Panc1 (cell line): Measurements from ENCODE around the gene CHDH.

Experiments
- POLR2AphosphoS5 ChIP-seq: IDR thresholded peaks from 2 replicates; pipeline ENCODE4 v1.6.1; 2012; ENCODE audit warnings: mild to moderate bottlenecking, low read depth, low read length, moderate library complexity
- SIN3A ChIP-seq: IDR thresholded peaks from 2 replicates; pipeline ENCODE4 v1.6.1; 2012; ENCODE audit warnings: low read depth, mild to moderate bottlenecking, low read length, moderate library complexity, borderline replicate concordance; ENCODE audit not compliant: insufficient read depth
- TCF7L2 ChIP-seq: IDR thresholded peaks from 2 replicates; pipeline ENCODE4 v1.6.1; 2011; ENCODE audit warnings: mild to moderate bottlenecking, low read depth, low read length, inconsistent platforms
- TF ChIP-seq, protein P1 (sequence below): fragments of 450-650 bp; IDR thresholded peaks from 2 replicates; pipeline ENCODE4 v1.5.1; 2017; ENCODE audit warnings: mild to moderate bottlenecking
- TF ChIP-seq, protein P2 (sequence below), 2 experiments: IDR thresholded peaks; 2 replicates each; pipeline ENCODE4 v1.6.1; 2011 to 2012; ENCODE audit warnings: low read depth in 2 of 2, control low read depth in 1 of 2, low read length in 1 of 2, mild to moderate bottlenecking in 1 of 2, moderate library complexity in 1 of 2; ENCODE audit not compliant: insufficient read depth in 1 of 2

GRCh38 chr3:53842436-53843194 is 3.6 kb downstream of the CHDH start:
- TF ChIP-seq, protein P1, sequence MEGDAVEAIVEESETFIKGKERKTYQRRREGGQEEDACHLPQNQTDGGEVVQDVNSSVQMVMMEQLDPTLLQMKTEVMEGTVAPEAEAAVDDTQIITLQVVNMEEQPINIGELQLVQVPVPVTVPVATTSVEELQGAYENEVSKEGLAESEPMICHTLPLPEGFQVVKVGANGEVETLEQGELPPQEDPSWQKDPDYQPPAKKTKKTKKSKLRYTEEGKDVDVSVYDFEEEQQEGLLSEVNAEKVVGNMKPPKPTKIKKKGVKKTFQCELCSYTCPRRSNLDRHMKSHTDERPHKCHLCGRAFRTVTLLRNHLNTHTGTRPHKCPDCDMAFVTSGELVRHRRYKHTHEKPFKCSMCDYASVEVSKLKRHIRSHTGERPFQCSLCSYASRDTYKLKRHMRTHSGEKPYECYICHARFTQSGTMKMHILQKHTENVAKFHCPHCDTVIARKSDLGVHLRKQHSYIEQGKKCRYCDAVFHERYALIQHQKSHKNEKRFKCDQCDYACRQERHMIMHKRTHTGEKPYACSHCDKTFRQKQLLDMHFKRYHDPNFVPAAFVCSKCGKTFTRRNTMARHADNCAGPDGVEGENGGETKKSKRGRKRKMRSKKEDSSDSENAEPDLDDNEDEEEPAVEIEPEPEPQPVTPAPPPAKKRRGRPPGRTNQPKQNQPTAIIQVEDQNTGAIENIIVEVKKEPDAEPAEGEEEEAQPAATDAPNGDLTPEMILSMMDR: peak; percentile 42
- TF ChIP-seq POLR2AphosphoS5 (no peak), TCF7L2 (no peak), SIN3A (no peak)
- TF ChIP-seq, protein P2, sequence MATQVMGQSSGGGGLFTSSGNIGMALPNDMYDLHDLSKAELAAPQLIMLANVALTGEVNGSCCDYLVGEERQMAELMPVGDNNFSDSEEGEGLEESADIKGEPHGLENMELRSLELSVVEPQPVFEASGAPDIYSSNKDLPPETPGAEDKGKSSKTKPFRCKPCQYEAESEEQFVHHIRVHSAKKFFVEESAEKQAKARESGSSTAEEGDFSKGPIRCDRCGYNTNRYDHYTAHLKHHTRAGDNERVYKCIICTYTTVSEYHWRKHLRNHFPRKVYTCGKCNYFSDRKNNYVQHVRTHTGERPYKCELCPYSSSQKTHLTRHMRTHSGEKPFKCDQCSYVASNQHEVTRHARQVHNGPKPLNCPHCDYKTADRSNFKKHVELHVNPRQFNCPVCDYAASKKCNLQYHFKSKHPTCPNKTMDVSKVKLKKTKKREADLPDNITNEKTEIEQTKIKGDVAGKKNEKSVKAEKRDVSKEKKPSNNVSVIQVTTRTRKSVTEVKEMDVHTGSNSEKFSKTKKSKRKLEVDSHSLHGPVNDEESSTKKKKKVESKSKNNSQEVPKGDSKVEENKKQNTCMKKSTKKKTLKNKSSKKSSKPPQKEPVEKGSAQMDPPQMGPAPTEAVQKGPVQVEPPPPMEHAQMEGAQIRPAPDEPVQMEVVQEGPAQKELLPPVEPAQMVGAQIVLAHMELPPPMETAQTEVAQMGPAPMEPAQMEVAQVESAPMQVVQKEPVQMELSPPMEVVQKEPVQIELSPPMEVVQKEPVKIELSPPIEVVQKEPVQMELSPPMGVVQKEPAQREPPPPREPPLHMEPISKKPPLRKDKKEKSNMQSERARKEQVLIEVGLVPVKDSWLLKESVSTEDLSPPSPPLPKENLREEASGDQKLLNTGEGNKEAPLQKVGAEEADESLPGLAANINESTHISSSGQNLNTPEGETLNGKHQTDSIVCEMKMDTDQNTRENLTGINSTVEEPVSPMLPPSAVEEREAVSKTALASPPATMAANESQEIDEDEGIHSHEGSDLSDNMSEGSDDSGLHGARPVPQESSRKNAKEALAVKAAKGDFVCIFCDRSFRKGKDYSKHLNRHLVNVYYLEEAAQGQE (IDR thresholded peaks at IDR 0.05; ENCODE audit: insufficient read depth in 1 of 2, low read depth in 2 of 2, low read length in 1 of 2): no peak
